HG03460 (cell line): Measurements from ENCODE around the gene NDUFS1.
"Not testable (repeated sequence)": the region's sequence is repeated elsewhere in the genome, so short reads cannot be mapped to it uniquely, and the experiment has no call there.

Experiments
- ATAC-seq: cut with Tn5 transposase; IDR thresholded peaks from one replicate; pipeline ENCODE4 v1.9.1; 2021; ENCODE audit not compliant: unreplicated experiment

The NDUFS1 gene

DNA sequence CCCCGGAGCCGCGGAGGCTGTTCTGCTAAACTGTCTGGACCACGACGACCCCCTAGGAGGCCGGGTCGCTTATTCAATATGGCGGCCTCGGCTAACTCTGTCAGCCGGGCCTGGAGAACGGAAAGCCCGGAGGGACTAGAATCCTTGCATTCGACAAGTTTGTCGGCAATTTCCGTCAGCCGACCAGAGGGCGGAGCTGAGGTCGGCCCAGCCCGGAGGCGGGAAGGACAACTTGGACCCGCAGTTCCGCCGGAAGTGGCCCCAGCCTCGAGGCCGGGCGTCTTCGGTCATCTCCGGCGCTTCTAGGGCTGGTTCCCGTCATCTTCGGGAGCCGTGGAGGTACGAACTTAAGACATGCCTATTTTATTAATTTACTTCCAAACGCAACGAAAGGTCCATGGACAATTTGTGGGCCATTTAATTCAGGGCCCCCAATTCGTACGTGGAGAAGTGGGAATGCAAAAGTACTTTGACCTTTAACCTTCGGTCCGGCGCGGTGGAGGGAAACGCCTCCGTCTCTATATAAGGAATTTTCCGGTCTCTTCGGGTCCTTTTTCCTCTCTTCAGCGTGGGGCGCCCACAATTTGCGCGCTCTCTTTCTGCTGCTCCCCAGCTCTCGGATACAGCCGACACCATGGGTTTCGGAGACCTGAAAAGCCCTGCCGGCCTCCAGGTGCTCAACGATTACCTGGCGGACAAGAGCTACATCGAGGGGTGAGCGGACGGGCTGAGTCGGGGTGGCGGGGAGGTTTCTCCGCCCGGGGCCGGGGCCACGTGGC is at the start of gene NDUFS1, which contains the start of gene EEF1B2:
NDUFS1 (minus strand) TSS at position 99 of the 779 bp plus-strand sequence. CDS start 5,766 bp downstream, outside the sequence.
EEF1B2 (plus strand) TSS at position 550 of the 779 bp plus-strand sequence; CDS start at position 635, 85 bp downstream.
- ATAC-seq = peak; percentile 92

DNA sequence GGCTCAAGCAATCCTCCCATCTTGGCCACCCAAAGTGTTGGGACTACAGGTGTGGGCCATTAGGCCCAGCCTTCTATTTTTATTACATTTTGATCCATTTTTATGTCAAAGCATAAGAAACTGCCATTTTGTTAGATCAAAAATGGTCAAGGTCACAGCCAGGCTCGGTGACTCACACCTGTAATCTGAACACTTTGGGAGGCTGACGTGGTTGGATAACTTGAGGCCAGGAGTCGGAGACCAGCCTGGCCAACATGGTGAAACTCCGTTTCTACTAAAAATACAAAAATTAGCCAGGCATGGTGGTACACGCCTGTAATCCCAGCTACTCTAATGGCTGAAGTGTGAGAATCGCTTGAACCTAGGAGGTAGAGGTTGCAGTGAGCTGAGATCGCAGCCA is 49.7 kb upstream of the NDUFS1 start:
- ATAC-seq = no peak

DNA sequence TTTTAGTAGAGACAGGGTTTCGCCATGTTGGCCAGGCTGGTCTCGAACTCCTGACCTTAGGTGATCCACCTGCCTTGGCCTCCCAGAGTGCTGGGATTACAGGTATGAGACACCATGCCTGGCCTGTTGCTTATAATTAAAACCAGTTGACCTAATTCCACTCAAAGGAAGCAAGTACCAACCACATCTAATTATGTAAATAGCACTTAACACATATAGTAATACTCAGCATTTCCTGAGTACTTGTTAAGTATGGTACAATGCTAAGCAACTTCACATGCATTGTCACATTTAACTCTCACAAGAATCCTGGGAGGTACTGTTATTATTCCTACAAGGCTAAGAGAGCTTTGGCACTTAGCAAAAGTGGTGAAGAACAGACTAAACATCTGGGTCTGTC is 48.1 kb upstream of the NDUFS1 start:
- not testable (repeated sequence) for ATAC-seq

DNA sequence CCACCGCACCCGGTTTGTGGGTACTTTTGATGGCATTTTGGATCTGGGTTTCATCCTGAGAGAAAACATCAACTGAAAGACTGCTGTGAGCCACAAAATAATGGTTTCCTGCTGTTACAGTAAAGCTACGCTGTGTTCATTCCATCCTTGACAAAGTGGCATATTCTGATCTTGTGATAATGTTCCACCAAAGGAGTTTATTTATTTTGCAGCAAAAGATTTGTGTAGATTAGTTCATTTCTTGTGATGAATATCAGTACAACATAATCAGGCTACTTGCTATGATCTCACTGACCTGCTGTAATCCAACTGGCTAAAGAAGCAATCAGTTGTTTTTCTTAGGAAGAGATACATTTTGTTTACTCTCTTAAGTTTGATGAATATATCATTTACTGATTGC is 45.5 kb upstream of the NDUFS1 start:
- no peak for ATAC-seq

DNA sequence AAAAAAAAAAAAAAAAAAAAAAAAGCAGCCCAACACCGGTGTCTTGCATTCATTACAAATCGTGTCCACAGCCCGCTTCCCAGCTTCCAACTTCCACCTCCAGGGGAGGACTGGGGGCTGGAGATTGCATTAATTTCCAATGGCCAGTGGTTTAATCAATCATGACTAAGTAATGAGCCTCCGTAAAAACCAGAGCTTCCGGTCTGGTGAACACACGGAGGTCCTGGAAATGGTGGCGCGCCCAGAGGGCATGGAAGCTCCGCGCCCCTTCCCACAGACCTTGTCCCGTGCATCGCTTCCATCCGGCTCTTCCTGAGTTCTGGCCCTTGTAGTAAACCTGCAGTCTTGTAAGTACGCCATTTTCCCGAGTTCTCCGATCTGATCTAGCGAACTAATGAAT is 44.1 kb upstream of the NDUFS1 start:
- ATAC-seq = no peak

DNA sequence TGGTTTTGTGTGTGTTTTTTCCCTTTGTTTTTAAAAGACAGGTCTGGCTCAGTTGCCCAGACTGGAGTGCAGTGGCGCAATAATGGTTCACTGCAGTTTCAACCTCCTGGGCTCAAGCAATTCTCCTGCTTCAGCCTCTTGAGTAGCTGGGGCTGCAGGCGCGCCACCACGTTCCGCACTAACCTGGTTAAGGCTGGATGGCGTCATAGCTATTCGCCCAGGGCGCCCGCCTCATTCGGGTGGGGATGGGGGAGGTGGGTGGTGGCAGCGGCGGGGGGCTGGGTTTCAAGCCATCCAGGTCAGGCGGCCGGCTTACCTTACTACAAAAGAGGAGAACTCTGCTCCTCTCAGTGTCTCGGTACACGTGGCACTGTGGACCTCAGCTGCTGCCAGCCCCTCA is 43.2 kb upstream of the NDUFS1 start:
- ATAC-seq = no peak

DNA sequence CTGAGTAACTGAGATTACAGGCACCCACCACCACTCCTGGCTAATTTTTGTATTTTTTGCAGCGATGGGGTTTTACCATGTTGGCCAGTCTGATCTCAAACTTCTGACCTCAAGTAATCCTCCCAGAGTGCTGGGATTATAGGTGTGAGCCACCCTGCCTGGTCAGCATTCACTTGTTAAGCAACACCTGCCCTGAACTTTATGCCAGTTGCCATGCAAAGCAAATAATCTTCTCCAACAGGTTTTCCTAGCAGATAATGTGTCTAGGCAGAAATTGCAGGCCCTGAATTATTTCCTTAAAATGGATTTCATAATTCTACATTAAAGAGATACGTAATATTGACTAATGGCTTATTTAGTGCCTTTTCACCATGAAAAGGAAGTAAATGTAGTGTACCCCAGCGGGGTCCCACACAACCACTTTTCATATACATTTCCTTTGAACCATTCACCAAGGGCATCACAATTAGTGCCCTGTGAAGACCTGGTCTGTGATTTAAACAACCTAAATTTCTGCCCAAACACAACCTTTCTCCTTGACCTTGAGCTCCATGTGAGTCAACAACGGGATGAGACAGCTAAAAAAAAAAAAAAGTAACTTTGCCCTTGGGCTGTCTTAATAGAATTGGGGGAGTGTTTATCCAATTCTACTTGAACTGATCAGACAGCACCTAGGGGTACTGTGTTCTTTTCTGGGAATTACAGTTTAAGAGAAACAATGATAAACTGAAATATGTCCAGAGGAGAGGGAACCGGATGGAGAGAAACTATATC is 42.0 kb upstream of the NDUFS1 start:
- no peak for ATAC-seq

DNA sequence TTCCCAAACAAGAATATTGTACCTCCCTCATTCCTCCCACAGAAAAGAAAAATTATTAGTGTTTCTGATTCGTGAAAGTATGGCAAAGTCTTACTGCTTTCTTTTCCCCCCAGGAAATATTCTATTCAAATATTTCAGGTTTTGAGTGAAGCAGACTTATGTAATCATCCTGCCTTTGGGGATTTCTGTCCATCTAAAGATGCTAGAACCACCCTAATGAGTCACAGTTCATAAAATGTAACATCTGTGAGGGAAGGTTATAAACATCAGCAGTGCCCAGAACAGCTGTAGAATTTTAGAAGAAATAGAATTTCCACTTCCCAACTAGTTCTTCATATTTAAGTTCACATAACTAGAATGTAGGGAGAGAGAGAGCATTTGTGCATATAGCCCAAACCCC is 39.4 kb upstream of the NDUFS1 start:
- no peak for ATAC-seq

DNA sequence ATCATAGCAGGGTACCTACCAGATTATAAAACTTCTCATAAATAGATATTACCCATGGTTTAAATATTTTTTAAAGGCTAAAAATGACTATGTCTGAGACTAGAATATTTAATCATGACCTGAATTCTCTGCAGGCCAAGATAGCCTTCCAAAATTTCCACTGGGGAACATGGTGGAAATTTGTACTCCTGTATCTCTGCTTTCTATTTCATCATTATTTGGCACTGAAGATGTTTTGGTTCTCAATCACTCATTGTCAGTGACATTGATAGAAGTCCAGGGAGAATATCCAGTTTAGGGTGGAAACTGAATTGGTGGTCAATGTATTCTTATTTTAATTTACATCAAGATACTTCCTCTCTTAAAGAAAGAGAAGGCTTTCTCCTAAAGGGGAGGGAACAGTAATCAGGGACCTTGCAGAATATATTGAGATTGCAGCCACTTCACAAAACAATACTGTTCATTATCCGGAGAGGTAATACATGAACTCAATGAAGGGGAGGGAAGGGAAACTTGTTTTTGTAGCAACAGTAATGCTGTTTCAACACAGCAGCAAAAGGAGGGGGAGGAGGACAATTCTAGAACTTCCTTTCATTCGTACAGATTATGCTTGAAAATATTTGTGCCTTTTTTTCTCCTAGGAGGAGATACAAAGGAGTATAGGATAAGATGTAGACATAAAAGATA is 34.6 kb upstream of the NDUFS1 start:
- no peak for ATAC-seq

DNA sequence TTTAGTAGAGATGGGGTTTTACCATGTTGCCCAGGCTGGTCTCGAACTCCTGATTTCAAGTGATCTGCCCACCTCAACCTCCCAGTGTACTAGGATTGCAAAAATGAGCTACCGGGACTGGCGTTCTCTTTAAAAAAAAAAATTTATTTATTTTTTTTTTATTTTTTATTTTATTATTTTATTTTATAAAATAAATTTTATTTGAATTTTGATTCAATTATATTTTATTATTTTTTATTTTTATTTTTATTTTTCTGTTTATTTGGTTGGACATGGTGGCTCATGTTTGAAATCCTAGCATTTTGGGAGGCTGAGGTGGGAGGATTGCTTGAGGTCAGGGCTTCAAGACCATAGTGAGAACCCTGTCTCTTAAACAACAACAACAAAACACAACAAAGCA is 32.9 kb upstream of the NDUFS1 start:
- ATAC-seq = no peak

DNA sequence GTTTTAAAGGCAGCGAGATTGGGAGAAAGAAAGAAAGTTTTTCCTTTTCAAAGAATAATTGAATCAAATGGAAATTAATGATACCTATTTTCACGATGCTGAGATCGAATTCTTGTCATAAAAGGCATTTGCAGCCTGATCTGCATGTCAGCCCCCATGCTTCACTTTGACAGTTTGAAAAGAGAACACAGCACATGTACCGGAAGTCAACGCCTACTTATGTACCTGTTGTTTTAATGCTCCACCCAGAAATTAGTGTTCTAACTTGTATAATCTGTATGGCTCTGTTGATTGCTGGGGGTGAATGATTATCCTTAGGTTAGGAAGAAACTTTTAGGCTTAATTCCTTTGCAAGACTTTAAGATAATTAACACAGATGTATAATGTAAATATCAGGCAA is 31.4 kb upstream of the NDUFS1 start:
- no peak for ATAC-seq

DNA sequence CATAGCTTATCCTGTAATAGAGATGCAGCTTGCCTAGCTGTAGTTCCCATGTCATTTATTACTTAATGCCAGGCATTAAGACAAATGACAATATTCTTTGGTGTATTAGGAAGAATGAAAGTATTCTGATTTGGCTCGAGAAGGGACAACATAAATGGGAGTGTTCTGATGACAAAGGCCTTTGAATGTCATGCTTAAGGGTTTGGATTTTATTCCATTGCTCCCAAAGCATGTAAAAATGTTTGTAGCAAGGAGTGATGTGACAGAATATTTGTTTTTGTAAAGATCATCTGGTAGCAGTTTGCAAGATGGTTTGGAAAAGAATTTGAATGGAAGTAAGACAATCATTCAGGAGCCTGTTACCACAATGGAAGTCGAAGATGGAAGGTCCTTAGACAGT is 30.9 kb upstream of the NDUFS1 start:
- no peak for ATAC-seq

DNA sequence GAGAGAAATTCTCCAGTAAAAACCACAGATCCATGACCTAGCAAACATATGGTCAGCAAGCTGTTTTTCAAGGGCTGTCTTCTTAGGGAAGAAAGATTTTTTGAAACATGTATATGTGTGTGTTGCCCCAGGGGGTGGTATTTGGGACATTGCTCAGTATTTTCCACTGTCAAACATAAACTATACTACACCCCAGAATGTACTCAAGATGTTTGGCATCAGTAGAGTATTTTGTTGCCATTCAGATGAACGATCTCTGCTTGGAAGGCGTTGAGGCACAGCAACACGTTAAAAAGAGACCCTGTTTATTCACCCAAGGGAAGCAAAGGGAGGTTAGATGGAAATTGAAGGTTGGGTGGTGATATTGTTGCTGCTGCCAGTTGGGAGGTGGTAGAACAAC is 30.4 kb upstream of the NDUFS1 start:
- no peak for ATAC-seq

DNA sequence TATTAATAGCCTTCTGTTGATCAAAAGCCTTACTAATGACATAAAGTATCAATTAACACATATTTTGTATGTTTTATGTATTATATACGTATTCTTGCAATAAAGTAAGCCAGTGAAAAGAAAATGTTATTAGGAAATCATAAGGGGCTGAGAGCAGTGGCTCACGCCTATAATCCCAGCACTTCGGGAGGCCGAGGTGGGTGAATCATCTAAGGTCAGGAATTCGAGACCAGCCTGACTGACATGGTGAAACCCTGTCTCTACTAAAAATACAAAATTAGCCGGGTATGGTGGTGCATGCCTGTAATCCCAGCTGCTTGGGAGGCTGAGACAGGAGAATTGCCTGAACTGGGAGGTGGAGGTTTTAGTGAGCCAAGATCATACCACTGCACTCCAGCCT is 22.3 kb upstream of the NDUFS1 start:
- not testable (repeated sequence) for ATAC-seq

DNA sequence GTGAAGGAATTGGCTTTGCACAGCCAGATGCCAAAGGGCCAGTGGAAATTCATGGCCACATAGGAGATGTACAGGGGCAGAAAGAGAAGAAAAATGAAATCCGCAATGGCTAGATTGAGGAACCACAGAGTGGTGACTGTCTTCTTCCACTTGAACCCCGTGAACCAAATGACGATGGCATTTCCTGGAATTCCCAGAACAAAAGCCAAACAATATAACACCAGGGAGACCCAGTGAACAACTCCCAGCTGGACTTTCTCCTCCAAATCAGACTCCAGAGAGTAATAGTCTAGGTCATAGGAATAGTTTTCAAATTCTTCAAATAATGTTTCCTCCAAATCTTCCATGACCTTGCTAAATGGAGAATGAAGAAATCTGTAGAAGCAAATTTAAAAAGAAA is 17.7 kb upstream of the NDUFS1 start:
- no peak for ATAC-seq

DNA sequence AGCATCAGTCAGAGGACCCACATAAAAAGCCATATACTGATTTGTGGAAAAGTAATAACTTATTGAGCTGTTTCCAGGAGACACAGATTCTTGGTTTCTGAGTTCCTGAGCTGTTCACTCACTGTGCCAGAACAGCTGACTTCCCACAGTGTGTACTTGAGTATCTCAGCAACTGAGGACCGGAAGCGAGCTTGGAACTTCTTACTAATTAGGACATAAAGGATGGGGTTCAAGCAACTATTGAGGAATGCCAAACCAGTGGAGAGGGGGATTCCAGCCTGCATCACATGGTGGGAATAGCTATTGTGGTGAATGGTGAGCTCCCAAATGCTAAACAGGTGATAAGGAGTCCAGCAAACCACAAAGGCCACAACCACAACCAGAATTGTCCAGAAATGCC is 16.9 kb upstream of the NDUFS1 start:
- ATAC-seq = no peak

DNA sequence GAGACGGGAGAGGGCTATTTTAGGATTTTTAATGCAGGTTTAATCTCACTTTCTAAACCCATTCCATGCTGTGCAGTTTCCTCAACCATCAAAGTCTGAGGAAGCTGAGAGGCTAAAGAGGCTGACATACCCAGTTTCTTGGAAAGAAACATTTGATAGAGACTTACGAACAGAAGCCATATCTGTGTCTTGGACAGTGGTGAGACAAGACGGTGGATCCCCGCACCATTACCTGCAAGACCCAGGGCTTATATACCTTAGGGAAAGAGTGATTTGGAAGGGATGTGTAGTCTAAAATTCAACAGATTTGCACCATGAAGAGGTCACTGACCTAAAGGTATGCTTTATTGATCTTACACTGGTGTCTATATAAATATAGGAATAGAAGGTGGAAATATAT is 13.9 kb upstream of the NDUFS1 start:
- ATAC-seq = no peak

DNA sequence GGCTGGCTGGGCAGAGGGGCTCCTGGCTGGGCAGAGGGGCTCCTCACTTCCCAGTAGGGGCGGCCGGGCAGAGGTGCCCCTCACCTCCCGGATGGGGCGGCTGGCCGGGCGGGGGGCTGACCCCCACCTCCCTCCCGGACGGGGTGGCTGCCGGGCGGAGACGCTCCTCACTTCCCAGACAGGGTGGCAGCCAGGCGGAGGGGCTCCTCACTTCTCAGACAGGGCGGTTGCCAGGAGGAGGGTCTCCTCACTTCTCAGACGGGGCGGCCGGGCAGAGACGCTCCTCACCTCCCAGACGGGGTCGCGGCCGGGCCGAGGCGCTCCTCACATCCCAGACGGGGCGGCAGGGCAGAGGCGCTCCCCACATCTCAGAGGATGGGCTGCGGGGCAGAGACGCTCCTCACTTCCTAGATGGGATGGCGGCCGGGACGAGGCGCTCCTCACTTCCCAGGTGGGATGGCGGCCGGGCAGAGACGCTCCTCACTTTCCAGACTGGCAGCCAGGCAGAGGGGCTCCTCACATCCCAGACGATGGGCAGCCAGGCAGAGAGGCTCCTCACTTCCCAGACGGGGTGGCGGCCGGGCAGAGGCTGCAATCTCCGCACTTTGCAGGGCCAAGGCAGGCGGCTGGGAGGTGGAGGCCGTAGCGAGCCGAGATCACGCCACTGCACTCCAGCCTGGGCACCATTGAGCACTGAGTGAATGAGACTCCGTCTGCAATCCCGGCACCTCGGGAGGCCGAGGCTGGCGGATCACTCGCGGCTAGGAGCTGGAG is 12.6 kb upstream of the NDUFS1 start:
- not testable (repeated sequence) for ATAC-seq

DNA sequence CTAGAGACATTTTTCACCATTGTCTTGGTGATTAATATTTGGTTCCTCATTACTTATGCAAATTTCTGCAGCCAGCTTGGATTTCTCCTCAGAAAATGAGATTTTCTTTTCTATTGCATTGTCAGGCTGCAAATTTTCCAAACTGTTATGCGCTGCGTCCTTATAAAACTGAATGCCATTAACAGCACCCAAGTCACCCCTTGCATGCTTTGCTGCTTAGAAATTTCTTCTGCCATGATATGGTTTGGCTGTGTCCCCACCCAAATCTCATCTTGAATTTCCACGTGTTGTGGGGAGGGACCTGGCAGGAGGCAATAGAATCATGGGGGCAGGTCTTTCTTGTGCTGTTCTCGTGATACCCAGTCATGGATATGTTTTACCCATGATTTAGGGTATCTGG is 9.0 kb upstream of the NDUFS1 start:
- ATAC-seq = not testable (repeated sequence)

DNA sequence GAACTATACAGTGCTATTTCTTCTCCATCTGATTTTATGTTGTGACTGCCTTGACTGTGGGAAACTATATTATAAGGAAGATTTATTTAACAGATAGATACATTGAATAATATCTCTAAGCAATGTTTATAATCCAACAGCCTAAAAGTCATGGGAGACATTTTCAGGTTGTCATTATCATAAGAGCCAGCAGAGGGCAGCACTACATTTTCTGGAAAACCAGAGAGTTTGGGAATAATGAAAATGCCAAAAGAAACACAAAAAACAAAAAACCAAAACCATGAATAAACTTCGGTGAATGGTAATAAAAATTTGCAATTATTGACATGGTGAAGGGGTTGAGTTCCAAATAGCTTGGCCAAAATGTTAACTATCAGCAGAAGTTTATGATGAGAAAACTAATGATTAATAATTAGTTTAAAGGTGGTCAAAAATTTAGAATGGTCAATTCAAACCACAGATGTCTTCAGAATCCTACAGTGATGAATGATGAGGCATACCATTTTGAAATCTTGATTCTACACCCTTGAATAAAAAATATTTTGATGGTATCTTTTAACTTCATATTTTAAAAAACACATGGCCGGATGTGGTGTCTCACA is 5.1 kb upstream of the NDUFS1 start:
- no peak for ATAC-seq
